GM21717 (cell line): ENCODE results near the gene C1QL4.

Experiments
- ATAC-seq: cut with Tn5 transposase; IDR thresholded peaks from one replicate; pipeline ENCODE4 v1.9.1; 2021; ENCODE audit warnings: mild to moderate bottlenecking, moderate library complexity; ENCODE audit not compliant: unreplicated experiment

Gene C1QL4

GRCh38 chr12:49309386-49309785 lies 27.6 kb downstream of the C1QL4 start:
- ATAC-seq: no peak

DNA sequence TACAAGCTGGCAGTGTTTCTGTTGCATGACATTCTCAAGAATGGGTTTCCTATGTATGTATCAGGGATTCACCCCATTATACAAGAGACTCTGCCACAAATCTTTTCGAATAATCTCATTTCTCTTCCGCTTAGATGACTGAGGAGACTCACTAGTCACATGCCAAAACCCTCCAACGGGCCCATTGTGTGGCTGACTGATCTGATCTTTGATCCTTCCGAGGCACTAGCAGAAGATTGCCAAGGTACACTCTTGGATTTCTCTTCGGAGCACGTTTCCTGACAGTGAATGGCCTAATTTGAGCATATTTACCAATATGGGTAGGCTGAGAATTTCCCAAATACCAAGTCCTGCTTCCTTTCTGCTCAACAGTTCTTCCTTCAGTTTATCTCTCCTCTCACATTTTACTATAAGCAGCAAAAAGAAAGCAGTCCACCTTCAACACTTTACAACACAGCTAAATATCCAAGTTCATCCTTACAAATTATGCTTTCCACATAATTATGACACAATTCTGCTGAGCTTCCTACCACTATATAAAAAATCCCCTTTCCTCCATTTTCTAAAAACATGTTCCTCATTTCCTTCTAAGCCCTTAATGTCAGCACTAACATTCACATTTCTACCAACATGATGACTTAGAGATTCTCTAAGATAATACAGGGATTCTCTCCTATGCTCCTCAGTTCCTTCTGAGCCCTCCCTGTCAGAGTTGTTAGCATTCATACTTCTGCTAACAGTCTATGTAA lies 31.1 kb downstream of the C1QL4 start:
- no peak for ATAC-seq

- no peak for ATAC-seq
Observed at GRCh38 chr12:49304161-49304560, 32.8 kb downstream of the C1QL4 start.

- ATAC-seq: no peak
Observed at GRCh38 chr12:49301760-49302159, 35.2 kb downstream of the C1QL4 start.

GRCh38 chr12:49298160-49298559 lies 38.8 kb downstream of the C1QL4 start:
- no peak for ATAC-seq

DNA sequence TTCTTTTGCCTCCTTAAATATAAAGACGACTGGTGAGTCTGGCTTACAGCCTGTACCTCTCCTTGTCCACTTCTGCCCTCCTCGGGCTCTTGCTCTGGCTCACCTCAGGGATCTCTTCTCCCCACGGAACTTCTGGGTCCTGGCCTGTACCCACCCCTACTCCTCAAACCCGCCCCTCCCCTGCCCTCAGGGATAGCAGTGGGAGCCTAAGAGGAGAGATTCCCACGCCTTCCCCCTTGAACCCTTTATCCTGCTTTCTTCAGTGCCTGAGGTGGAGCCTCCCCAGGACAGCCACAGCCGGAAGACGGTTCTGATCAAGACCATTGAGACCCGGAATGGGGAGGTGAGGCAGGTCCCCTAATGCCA lies 39.3 kb downstream of the C1QL4 start:
- no peak for ATAC-seq

- ATAC-seq: no peak
Observed at GRCh38 chr12:49296836-49297694, 39.9 kb downstream of the C1QL4 start.

GRCh38 chr12:49296034-49296835 lies 40.8 kb downstream of the C1QL4 start:
- ATAC-seq: no peak

GRCh38 chr12:49295082-49295936 lies 41.7 kb downstream of the C1QL4 start, which contains the start of gene PRPH:
Gene PRPH, plus strand, starts transcription at chr12:49295147. Its CDS starts 54 bp downstream, at chr12:49295201.
- no peak for ATAC-seq

GRCh38 chr12:49294804-49295081 lies 42.2 kb downstream of the C1QL4 start:
- ATAC-seq: no peak

DNA sequence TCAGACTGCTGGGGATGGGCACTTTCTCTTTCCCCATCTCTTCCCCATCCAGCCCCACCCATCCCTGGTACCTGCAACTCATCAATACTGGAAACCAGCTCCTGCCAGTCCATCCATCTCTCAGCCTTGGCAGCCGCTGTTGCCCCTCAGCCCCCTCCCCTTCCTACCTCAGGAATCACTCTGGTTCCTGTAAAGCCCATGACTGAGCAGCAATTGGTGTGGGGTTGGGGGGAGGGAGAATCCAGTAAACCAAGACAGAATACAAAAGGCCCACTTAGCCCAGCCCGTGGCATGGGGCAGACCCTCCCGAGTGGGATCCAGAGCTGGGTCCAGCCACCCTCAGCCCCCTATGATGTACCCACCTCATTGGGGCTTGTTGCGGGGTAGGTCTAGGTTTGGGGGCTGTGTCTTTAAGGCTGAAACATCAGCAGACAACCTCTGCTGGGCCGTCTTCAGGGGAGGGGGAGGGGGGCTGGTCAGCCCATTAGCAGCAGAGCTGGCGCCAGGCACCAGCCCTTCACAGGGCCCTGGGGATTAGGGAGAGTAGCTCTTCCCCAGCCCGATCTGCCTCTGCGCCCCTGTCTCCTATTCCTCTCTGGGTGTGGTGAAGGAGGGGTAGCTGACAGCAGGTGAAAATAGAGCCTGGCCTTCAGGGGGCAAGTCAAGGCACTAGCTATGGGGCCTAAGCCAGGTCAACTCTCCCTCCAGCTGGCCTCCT lies 42.7 kb downstream of the C1QL4 start:
- ATAC-seq: no peak

GRCh38 chr12:49293056-49293956 lies 43.7 kb downstream of the C1QL4 start:
- ATAC-seq: no peak

DNA sequence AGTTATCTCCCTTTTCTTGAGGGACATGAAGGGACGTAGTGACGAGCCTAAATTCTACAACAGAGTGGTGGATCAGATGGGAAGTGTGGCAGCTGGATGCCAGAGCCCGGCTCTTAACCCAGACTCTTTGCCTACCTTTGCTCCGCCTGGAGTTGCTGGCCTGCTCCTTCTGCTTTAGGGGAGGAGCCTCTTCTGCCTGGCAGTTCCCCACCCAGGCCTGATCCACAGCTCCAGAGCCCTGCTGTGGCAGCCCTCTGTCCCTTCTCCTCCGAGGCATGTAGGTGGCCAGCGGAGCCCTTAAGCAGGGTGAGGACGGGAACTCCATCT lies 44.3 kb downstream of the C1QL4 start:
- no peak for ATAC-seq

GRCh38 chr12:49288922-49289555 lies 47.9 kb downstream of the C1QL4 start:
- ATAC-seq: no peak

DNA sequence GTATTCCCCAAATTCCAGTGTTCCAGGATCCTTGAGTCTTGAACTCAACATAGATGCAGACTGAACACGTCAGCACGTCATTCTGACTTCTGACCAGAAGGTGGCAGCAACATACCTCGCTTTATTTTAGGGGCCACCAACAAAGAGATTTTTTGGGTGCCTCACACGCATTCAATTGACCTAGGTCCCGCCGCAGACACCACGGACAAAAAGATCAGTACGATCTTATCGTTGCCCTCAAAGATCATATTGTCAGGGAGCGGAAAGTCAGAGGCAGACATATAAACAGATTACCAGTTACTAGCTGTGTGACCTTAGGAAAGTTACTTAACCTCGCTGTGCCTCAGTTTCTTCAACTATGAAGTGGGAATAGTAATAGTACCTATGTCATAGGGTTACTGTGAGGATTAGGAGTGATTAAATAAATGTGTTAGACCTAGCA lies 48.6 kb downstream of the C1QL4 start:
- ATAC-seq: no peak

- ATAC-seq: no peak
Observed at GRCh38 chr12:49287876-49288275, 49.1 kb downstream of the C1QL4 start.

- ATAC-seq: no peak
Observed at GRCh38 chr12:49284672-49285071, 52.3 kb downstream of the C1QL4 start.

- no peak for ATAC-seq
Observed at GRCh38 chr12:49283541-49284429, 53.2 kb downstream of the C1QL4 start.
